ENCODE data around the gene MAVS. TPM values are rescaled to one million over a fixed set of nuclear protein-coding genes. Genes with fewer than 3 reads are reported as not detected.

Gene MAVS
- total RNA-seq (2021; fragmentation: NEBNext Ultra II Directional; extraction: Animal tissue kit (Norgen Biotek cat#: 25700)), result 10 to 100 TPM; 38.8 to 44.8 (median 40.6) TPM
- long read RNA-seq, full-length matches to known transcripts, result 8 of 23 reads
- long read RNA-seq, partial matches to known transcripts, result 1 of 23 reads
- long read RNA-seq, other reads (novel, unspliced or antisense), result 14 of 23 reads

DNA sequence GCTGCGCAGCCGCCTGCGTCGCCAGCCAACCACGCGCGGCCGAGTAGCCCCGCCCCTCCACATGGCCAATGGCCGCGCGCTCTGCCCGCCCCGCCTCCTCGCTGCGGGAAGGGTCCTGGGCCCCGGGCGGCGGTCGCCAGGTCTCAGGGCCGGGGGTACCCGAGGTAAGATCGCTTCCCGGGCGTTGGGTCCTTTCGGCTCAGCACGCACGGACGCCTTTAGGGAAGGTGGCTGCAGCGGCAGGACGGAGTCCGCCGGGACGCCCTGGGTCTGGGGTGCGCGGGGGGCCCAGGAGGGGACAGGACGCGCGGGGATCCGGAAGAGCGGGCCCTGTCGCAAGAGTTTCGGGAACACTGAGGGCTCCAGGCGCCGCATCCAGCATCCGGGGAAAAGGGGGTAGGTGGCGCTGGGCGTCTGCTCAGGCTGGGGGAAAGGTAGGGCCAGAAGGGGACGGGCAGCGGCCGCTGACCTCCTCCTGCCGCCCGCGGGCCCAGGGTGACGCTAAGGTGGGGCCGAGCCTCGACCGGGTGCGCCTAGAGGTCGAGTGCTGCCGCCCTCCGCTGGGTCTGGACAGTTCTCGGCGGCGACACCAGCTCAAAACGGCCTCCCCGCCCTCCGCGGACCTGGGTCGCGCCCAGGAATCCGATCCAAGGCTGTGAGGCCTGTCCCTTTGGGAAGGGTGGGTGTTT, at the start of gene MAVS:
MAVS (plus strand) TSS at position 95 of the 689 bp plus-strand sequence. CDS start 7,791 bp downstream, outside the sequence.
- TF ChIP-seq, protein P1, sequence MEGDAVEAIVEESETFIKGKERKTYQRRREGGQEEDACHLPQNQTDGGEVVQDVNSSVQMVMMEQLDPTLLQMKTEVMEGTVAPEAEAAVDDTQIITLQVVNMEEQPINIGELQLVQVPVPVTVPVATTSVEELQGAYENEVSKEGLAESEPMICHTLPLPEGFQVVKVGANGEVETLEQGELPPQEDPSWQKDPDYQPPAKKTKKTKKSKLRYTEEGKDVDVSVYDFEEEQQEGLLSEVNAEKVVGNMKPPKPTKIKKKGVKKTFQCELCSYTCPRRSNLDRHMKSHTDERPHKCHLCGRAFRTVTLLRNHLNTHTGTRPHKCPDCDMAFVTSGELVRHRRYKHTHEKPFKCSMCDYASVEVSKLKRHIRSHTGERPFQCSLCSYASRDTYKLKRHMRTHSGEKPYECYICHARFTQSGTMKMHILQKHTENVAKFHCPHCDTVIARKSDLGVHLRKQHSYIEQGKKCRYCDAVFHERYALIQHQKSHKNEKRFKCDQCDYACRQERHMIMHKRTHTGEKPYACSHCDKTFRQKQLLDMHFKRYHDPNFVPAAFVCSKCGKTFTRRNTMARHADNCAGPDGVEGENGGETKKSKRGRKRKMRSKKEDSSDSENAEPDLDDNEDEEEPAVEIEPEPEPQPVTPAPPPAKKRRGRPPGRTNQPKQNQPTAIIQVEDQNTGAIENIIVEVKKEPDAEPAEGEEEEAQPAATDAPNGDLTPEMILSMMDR (IDR thresholded peaks at IDR 0.05), result peak; percentile 30; the same call in 1 of the 2 replicates
- H3K36me3 Mint-ChIP-seq (ENCODE audit: low read depth), result peaks cover 6% of the 10 kb centered on the region; the same call in 1 of the 2 replicates
- H3K4me3 Mint-ChIP-seq, result peak within 1 kb of the TSS; percentile 98
- no peaks in the 10 kb centered on the region for H3K9me3 Mint-ChIP-seq
- H3K4me1 Mint-ChIP-seq (ENCODE audit: low read depth), result peaks cover 40% of the 10 kb centered on the region
- H3K27me3 Mint-ChIP-seq (ENCODE audit: insufficient read depth), result no peaks in the 10 kb centered on the region
- H3K27ac Mint-ChIP-seq, result peak within 1 kb of the TSS; percentile 85
- peak; percentile 60 for DNase-seq

DNA sequence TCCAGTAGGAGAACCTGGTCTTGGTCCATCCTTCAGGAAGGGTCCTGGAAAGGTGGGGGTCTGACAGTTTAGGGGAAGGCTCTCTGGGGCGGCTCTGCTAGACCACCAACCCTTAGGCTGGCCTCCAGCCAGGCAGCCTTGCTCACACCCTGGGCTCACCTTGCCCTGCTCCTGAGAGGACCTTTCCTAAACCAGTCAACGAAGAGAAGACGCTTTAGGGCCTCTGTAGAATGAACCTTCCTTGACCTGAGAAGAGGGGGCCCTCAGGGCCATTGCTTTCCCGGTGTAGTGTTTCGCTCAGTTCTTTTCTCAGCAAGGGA, 49.4 kb upstream of the MAVS start:
- TF ChIP-seq, protein P1 (IDR thresholded peaks at IDR 0.05), result no peak
- Mint-ChIP-seq H3K9me3 (no peaks in the 10 kb centered on the region), H3K27me3 (ENCODE audit: insufficient read depth) (peaks cover 4% of the 10 kb centered on the region), H3K4me1 (ENCODE audit: low read depth) (peaks cover 42% of the 10 kb centered on the region), H3K36me3 (ENCODE audit: low read depth) (peaks cover 21% of the 10 kb centered on the region), H3K27ac (peak overlapping the region; percentile 83), H3K4me3 (peak overlapping the region; percentile 93)
- DNase-seq, result no peak

DNA sequence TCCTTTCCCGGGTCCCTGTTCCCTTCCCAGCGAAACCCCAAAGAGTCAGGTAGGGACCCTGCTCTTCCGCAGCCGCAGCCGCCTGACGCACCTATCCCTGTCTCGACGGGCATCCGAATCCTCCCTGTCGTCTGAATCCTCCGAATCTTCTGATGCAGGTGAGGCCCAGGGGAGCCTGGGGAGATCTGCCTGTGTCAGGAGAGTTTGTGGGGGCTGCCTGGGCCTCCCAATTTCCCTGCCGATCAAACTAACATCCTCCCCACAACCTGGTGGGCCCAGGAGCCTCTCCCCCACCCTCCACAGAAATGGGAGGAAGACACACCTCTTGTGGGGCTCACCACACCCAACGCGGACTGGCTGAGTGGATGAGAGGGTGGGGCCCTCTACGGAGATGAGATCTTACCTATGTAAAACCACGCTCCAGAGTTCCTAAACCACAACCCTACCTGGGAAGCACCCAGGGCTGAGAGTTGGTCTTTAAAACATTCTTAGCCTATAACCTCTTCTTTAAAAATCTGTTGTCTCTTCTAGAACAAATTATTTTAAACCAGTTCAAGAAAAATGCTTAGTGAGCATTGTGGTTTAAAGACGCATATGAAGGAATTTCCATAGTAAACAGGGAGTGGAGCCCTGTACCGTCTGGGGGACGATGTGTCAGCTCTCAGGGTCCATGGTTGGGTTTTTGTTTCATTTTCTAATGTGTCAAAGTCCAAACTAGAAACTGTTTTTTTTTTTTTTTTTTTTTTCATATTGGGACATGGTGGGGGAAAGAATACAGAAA, 48.9 kb upstream of the MAVS start:
- H3K9me3 Mint-ChIP-seq, result no peaks in the 10 kb centered on the region
- TF ChIP-seq, protein P1 (IDR thresholded peaks at IDR 0.05), result no peak
- DNase-seq, result no peak
- peaks cover 47% of the 10 kb centered on the region for H3K4me1 Mint-ChIP-seq (ENCODE audit: low read depth)
- peak overlapping the region; percentile 83 for H3K27ac Mint-ChIP-seq
- peaks cover 6% of the 10 kb centered on the region for H3K27me3 Mint-ChIP-seq (ENCODE audit: insufficient read depth)
- peak overlapping the region; percentile 93 for H3K4me3 Mint-ChIP-seq
- H3K36me3 Mint-ChIP-seq (ENCODE audit: low read depth), result peaks cover 27% of the 10 kb centered on the region

DNA sequence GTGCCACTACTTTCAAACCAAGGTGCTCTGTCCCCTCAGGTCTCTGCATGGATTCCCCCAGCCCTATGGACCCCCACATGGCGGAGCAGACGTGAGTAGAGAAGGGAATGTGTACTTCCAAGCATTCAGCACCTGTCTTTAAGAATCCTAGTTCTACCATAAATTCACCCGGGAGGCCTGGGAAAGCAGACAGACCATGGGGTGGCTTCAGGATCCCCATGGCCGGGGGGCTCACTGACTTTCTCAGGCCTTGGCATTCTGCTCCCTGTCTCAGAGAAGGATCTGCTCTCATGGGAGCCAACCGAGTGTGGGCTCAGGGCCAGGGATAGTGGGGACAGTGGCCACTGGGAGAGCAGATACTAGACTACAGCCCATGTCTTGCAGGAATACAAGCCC, 48.3 kb upstream of the MAVS start:
- Mint-ChIP-seq H3K27ac (peak overlapping the region; percentile 45), H3K27me3 (ENCODE audit: insufficient read depth) (peaks cover 6% of the 10 kb centered on the region), H3K4me1 (ENCODE audit: low read depth) (peaks cover 51% of the 10 kb centered on the region), H3K4me3 (peak overlapping the region; percentile 93), H3K36me3 (ENCODE audit: low read depth) (peaks cover 31% of the 10 kb centered on the region), H3K9me3 (no peaks in the 10 kb centered on the region)
- TF ChIP-seq, protein P1 (IDR thresholded peaks at IDR 0.05), result no peak
- no peak for DNase-seq

DNA sequence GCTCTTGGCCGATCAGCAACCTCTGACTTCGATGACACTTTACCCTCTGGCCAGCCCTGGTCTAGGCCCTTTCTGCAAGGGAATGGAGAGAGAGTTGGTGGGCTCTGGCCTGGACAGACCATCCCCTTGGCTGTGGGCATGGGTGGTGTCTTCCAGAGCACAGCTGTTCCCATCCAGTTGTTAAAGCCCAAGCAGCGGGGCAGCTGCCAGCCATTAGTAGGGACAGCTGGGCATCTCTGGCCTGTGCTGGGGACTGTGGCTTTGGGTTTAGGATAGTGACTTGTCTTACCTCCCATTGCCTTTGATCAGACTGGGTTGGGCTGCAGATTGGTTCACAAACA, 47.8 kb upstream of the MAVS start:
- TF ChIP-seq, protein P1 (IDR thresholded peaks at IDR 0.05), result no peak
- Mint-ChIP-seq H3K27ac (peak overlapping the region; percentile 45), H3K36me3 (ENCODE audit: low read depth) (peaks cover 36% of the 10 kb centered on the region), H3K4me1 (ENCODE audit: low read depth) (peaks cover 56% of the 10 kb centered on the region), H3K9me3 (no peaks in the 10 kb centered on the region), H3K4me3 (peak overlapping the region; percentile 93), H3K27me3 (ENCODE audit: insufficient read depth) (peaks cover 6% of the 10 kb centered on the region)
- DNase-seq, result no peak
